KOPT-K1 (cell line): ENCODE results near the gene TIMM8A.

ENCODE experiments used
- H3K27ac ChIP-seq: fragments of 200-600 bp; sonication (generic); 2 replicates; pipeline ENCODE4 v1.5.1; 2016; ENCODE audit warnings: antibody characterized with exemption, mild to moderate bottlenecking, low read depth, low read length; ENCODE audit not compliant: poor library complexity, severe bottlenecking
- H3K36me3 ChIP-seq: fragments of 200-600 bp; sonication (generic); 2 replicates; pipeline ENCODE4 v1.5.1; 2017; ENCODE audit warnings: antibody characterized with exemption, mild to moderate bottlenecking, low read length, moderate library complexity; ENCODE audit not compliant: insufficient read depth
- H3K9me3 ChIP-seq: fragments of 200-600 bp; sonication (generic); 2 replicates; pipeline ENCODE4 v1.5.1; 2017; ENCODE audit warnings: antibody characterized with exemption, low read length, mild to moderate bottlenecking; ENCODE audit not compliant: insufficient read depth, poor library complexity, severe bottlenecking

The TIMM8A gene

GRCh38 chrX:101348452-101349192 is at the start of gene TIMM8A:
Gene TIMM8A, minus strand, starts transcription at chrX:101348742. Its CDS starts 78 bp downstream, at chrX:101348664.
- H3K9me3 ChIP-seq = no peaks in the 10 kb centered on the region
- peaks cover 32% of the 10 kb centered on the region for H3K36me3 ChIP-seq
- H3K27ac ChIP-seq = peak within 1 kb of the TSS; percentile 91

- Histone ChIP-seq H3K9me3 (no peaks in the 10 kb centered on the region), H3K36me3 (peaks cover 81% of the 10 kb centered on the region), H3K27ac (no peak overlapping the region)
Observed at GRCh38 chrX:101397779-101398178, 49.2 kb upstream of the TIMM8A start.

- Histone ChIP-seq H3K36me3 (peaks cover 76% of the 10 kb centered on the region), H3K27ac (no peak overlapping the region)
Observed at GRCh38 chrX:101395789-101396188, 47.2 kb upstream of the TIMM8A start.

GRCh38 chrX:101394372-101394771 is 45.8 kb upstream of the TIMM8A start:
- no peaks in the 10 kb centered on the region for H3K9me3 ChIP-seq
- peaks cover 70% of the 10 kb centered on the region for H3K36me3 ChIP-seq
- no peak overlapping the region for H3K27ac ChIP-seq

More at GRCh38 chrX:101395789-101396188, 47.2 kb upstream of the TIMM8A start:
- no peaks in the 10 kb centered on the region for H3K9me3 ChIP-seq

- no peaks in the 10 kb centered on the region for H3K9me3 ChIP-seq
- no peak overlapping the region for H3K27ac ChIP-seq
- H3K36me3 ChIP-seq = peaks cover 70% of the 10 kb centered on the region
Observed at GRCh38 chrX:101393530-101394305, 45.2 kb upstream of the TIMM8A start.

- Histone ChIP-seq H3K27ac (peak overlapping the region; percentile 81), H3K9me3 (no peaks in the 10 kb centered on the region), H3K36me3 (peaks cover 53% of the 10 kb centered on the region)
Observed at GRCh38 chrX:101391831-101392230, 43.3 kb upstream of the TIMM8A start.

GRCh38 chrX:101390664-101391525 is 42.4 kb upstream of the TIMM8A start, which contains the start of gene RPL36A:
Gene RPL36A, plus strand, starts transcription at chrX:101391011. Its CDS starts 33 bp downstream, at chrX:101391044.
- H3K27ac ChIP-seq = peak within 1 kb of the TSS; percentile 81
- peaks cover 43% of the 10 kb centered on the region for H3K36me3 ChIP-seq
- no peaks in the 10 kb centered on the region for H3K9me3 ChIP-seq

GRCh38 chrX:101388604-101389003 is 40.1 kb upstream of the TIMM8A start:
- peaks cover 23% of the 10 kb centered on the region for H3K36me3 ChIP-seq
- no peak overlapping the region for H3K27ac ChIP-seq
- H3K9me3 ChIP-seq = no peaks in the 10 kb centered on the region

- H3K27ac ChIP-seq = no peak overlapping the region
- no peaks in the 10 kb centered on the region for H3K9me3 ChIP-seq
- peaks cover 2% of the 10 kb centered on the region for H3K36me3 ChIP-seq
Observed at GRCh38 chrX:101386542-101386885, 38.0 kb upstream of the TIMM8A start.

GRCh38 chrX:101385795-101386541 is 37.4 kb upstream of the TIMM8A start, which contains the start of gene BTK:
Gene BTK, minus strand, starts transcription at chrX:101386191. Its CDS starts 10,907 bp downstream, at chrX:101375284.
- H3K27ac ChIP-seq = no peak within 1 kb of the TSS
- no peaks in the 10 kb centered on the region for H3K36me3 ChIP-seq
- no peaks in the 10 kb centered on the region for H3K9me3 ChIP-seq

GRCh38 chrX:101385026-101385684 is 36.6 kb upstream of the TIMM8A start:
- H3K9me3 ChIP-seq = no peaks in the 10 kb centered on the region
- H3K27ac ChIP-seq = no peak overlapping the region
- H3K36me3 ChIP-seq = no peaks in the 10 kb centered on the region

GRCh38 chrX:101383679-101384205 is 35.2 kb upstream of the TIMM8A start:
- Histone ChIP-seq H3K36me3 (no peaks in the 10 kb centered on the region), H3K27ac (no peak overlapping the region), H3K9me3 (no peaks in the 10 kb centered on the region)

GRCh38 chrX:101377547-101377946 is 29.0 kb upstream of the TIMM8A start:
- H3K9me3 ChIP-seq = no peaks in the 10 kb centered on the region
- no peaks in the 10 kb centered on the region for H3K36me3 ChIP-seq
- no peak overlapping the region for H3K27ac ChIP-seq
